Measurements from ENCODE around the gene SPIRE2.

- no peak for TF ChIP-seq ZKSCAN8 (CRISPR knock-in tag; IDR thresholded peaks at IDR 0.05)
- TF ChIP-seq THAP7 (CRISPR knock-in tag; IDR thresholded peaks at IDR 0.05) = no peak
- no peak for TF ChIP-seq BRD4 (IDR thresholded peaks at IDR 0.05)
- TF ChIP-seq ZFP36 (IDR thresholded peaks at IDR 0.05; ENCODE audit: low read depth, low read length, partially characterized antibody) = no peak
- no peak for TF ChIP-seq ZNF133 (CRISPR knock-in tag; IDR thresholded peaks at IDR 0.05)
Observed at GRCh38 chr16:89860747-89861304, 32.6 kb downstream of the SPIRE2 start.

Measured in K562 (cell line).